DOHH2 (cell line): Measurements from ENCODE around the gene PEAK1.

Experiments
- H3F3A ChIP-seq: fragments of 200-600 bp; sonication (generic), shearing (Covaris generic); 2 replicates; pipeline ENCODE4 v1.6.0; 2016; ENCODE audit warnings: antibody characterized with exemption, mild to moderate bottlenecking; ENCODE audit not compliant: control insufficient read depth, insufficient read depth
- H3K27ac ChIP-seq: fragments of 200-600 bp; sonication (generic); 2 replicates; pipeline ENCODE4 v1.5.1; 2014; ENCODE audit warnings: low read depth, mild to moderate bottlenecking, low read length, moderate library complexity
- H3K27me3 ChIP-seq: fragments of 200-600 bp; sonication (generic); 2 replicates; pipeline ENCODE4 v1.6.1; 2014; ENCODE audit warnings: mild to moderate bottlenecking, low read length, mixed read lengths; ENCODE audit not compliant: control insufficient read depth
- H3K36me3 ChIP-seq: fragments of 200-600 bp; sonication (generic); 2 replicates; pipeline ENCODE4 v1.6.1; 2014; ENCODE audit warnings: mild to moderate bottlenecking, low read length, moderate library complexity, mixed read lengths; ENCODE audit not compliant: control insufficient read depth
- H3K4me1 ChIP-seq: fragments of 200-600 bp; sonication (generic); 2 replicates; pipeline ENCODE4 v1.6.1; 2014; ENCODE audit warnings: mild to moderate bottlenecking, low read length, mixed read lengths; ENCODE audit not compliant: control insufficient read depth
- H3K4me2 ChIP-seq: fragments of 200-600 bp; sonication (generic); 2 replicates; pipeline ENCODE4 v1.6.0; 2014; ENCODE audit warnings: mild to moderate bottlenecking, low read length, moderate library complexity
- H3K4me3 ChIP-seq: fragments of 200-600 bp; sonication (generic); 2 replicates; pipeline ENCODE4 v1.5.1; 2014; ENCODE audit warnings: mild to moderate bottlenecking, low read length, mixed read lengths
- H3K79me2 ChIP-seq: fragments of 200-600 bp; sonication (generic); 2 replicates; pipeline ENCODE4 v1.6.1; 2014; ENCODE audit warnings: mild to moderate bottlenecking, low read length, mixed read lengths; ENCODE audit not compliant: control insufficient read depth
- H3K9me2 ChIP-seq: fragments of 200-600 bp; sonication (generic); replicated peaks from 2 replicates; pipeline ENCODE4 v1.6.1; 2014; ENCODE audit warnings: mild to moderate bottlenecking, low read length, mixed read lengths; ENCODE audit not compliant: control insufficient read depth
- H3K9me3 ChIP-seq: fragments of 200-600 bp; sonication (generic); 2 replicates; pipeline ENCODE4 v1.6.1; 2014; ENCODE audit warnings: antibody characterized with exemption, low read length, mixed read lengths; ENCODE audit not compliant: control insufficient read depth, insufficient read depth
- H4K20me1 ChIP-seq: fragments of 200-600 bp; sonication (generic); 2 replicates; pipeline ENCODE4 v1.6.0; 2014; ENCODE audit warnings: low read depth, mild to moderate bottlenecking, antibody characterized with exemption, low read length, moderate library complexity; ENCODE audit not compliant: control insufficient read depth, insufficient read depth
- EZH2phosphoT487 ChIP-seq: fragments of 200-600 bp; sonication (generic); IDR thresholded peaks from 2 replicates; pipeline ENCODE4 v1.6.1; 2017; ENCODE audit warnings: borderline replicate concordance, mild to moderate bottlenecking, antibody characterized with exemption, low read length, moderate library complexity, mixed read lengths
- TF ChIP-seq, protein P1 (sequence below): fragments of 200-600 bp; sonication (generic); IDR thresholded peaks from one replicate; pipeline ENCODE4 v1.5.1; 2014; ENCODE audit warnings: antibody characterized with exemption, mild to moderate bottlenecking, low read depth, low read length; ENCODE audit not compliant: poor library complexity, severe bottlenecking

Gene PEAK1

DNA sequence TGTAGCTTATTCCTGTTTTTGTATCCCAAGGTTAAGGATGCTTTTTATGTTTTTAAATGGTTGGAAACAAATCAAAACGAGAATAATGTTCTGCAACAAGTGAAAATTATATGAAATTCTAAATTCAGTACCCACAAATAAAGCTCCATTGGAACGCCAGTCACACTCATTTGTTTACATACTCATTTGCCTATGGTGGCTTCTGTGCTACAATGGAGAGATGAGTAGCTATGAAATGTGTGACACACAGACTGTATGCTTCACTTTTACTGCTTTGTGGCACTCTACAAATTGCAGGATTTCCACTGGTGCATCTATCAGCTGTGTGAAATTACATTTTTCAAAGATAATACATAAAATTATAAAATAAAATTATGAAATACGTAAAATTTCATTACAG is 236.8 kb downstream of the PEAK1 start:
- Histone ChIP-seq H3F3A (peaks cover 7% of the 10 kb centered on the region; the same call in 1 of the 2 replicates), H3K4me3 (peak overlapping the region; percentile 11; the same call in 1 of the 2 replicates), H3K4me2 (peak overlapping the region; percentile 79), H3K36me3 (no peaks in the 10 kb centered on the region), H3K4me1 (peaks cover 64% of the 10 kb centered on the region), H3K79me2 (no peaks in the 10 kb centered on the region), H3K9me2 (no peaks in the 10 kb centered on the region), H4K20me1 (0 out of 2 replicates have a peak, but pooled peaks cover 4% of the 10 kb centered on the region), H3K27ac (no peak overlapping the region), H3K27me3 (no peaks in the 10 kb centered on the region), H3K9me3 (no peaks in the 10 kb centered on the region)
- TF ChIP-seq, protein P1, sequence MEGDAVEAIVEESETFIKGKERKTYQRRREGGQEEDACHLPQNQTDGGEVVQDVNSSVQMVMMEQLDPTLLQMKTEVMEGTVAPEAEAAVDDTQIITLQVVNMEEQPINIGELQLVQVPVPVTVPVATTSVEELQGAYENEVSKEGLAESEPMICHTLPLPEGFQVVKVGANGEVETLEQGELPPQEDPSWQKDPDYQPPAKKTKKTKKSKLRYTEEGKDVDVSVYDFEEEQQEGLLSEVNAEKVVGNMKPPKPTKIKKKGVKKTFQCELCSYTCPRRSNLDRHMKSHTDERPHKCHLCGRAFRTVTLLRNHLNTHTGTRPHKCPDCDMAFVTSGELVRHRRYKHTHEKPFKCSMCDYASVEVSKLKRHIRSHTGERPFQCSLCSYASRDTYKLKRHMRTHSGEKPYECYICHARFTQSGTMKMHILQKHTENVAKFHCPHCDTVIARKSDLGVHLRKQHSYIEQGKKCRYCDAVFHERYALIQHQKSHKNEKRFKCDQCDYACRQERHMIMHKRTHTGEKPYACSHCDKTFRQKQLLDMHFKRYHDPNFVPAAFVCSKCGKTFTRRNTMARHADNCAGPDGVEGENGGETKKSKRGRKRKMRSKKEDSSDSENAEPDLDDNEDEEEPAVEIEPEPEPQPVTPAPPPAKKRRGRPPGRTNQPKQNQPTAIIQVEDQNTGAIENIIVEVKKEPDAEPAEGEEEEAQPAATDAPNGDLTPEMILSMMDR: no peak
- no peak for TF ChIP-seq EZH2phosphoT487

DNA sequence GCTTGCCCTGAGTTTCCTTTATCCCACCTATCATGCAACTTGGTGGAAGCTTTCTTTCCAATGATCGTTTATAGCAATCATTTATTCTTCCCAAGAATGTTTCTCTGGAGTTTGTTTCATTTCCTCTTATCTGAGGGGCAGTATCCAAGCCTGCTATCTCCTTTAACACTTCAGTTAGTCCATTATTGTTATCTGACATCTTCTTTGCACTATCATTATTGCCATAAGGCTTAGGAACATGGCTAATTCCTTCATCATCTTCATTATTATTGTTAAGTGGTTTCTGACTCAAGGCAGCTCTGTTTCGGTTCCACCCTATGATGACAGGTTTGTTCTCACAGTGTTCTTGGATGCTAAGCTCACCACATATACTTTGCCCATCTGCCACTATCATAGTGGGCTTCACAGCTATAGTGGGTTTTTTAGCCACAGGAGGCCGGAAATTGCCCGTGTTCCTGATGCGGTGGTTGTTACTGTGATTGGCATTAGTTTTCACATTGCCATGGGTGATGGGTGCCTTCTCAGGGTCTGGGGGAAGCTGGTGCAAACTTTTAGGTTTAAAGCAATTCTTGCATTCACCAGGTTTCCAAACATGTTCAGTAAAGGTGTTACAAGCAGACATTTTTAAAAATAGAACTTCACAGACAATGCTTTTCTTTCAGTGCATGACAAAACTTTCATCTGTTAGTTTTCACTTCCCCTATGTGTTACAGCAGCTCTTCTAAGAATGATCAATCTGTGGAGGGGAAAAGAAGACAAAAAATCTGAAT is 238.4 kb downstream of the PEAK1 start:
- Histone ChIP-seq H3F3A (peaks cover 7% of the 10 kb centered on the region; the same call in 1 of the 2 replicates), H3K79me2 (no peaks in the 10 kb centered on the region), H3K27ac (peak overlapping the region; percentile 24), H3K27me3 (no peaks in the 10 kb centered on the region), H3K4me3 (peak overlapping the region; percentile 52), H3K9me2 (no peaks in the 10 kb centered on the region), H3K4me2 (peak overlapping the region; percentile 79), H4K20me1 (0 out of 2 replicates have a peak, but pooled peaks cover 4% of the 10 kb centered on the region), H3K36me3 (no peaks in the 10 kb centered on the region), H3K4me1 (peaks cover 48% of the 10 kb centered on the region), H3K9me3 (no peaks in the 10 kb centered on the region)
- TF ChIP-seq, protein P1: no peak
- TF ChIP-seq EZH2phosphoT487: no peak

DNA sequence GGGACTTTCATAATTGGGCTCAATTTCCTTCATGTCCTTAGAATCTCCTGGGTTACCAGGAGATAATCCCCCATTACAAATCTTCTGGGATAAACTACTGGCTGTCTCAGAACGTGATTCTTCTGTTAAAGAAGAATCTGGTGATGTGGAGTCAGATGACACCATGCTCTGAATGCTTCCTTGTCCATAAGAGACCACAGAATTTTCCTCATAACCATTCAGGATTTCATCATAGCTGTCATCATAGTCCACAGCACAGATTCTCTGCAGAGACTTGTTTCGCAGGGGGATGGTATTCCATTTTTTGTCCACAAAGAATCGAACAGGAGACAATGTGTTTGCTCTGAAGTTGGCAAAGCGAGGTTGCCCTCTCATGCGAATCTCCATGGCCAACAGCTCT is 239.1 kb downstream of the PEAK1 start:
- no peaks in the 10 kb centered on the region for H3K9me2 ChIP-seq
- H3K4me3 ChIP-seq: no peak overlapping the region
- H3K36me3 ChIP-seq: no peaks in the 10 kb centered on the region
- 0 out of 2 replicates have a peak, but pooled peaks cover 4% of the 10 kb centered on the region for H4K20me1 ChIP-seq
- H3K9me3 ChIP-seq: no peaks in the 10 kb centered on the region
- H3K79me2 ChIP-seq: no peaks in the 10 kb centered on the region
- no peaks in the 10 kb centered on the region for H3K27me3 ChIP-seq
- TF ChIP-seq, protein P1: no peak
- no peak for TF ChIP-seq EZH2phosphoT487
- peak overlapping the region; percentile 79 for H3K4me2 ChIP-seq
- peaks cover 7% of the 10 kb centered on the region; the same call in 1 of the 2 replicates for H3F3A ChIP-seq
- H3K4me1 ChIP-seq: peaks cover 41% of the 10 kb centered on the region
- H3K27ac ChIP-seq: no peak overlapping the region
